WERI-Rb-1 (cell line): ENCODE measurements around the gene SEPTIN1.

ENCODE experiments used
- DNase-seq: peaks from one replicate; pipeline ENCODE4 v3.0.0-alpha.2; 2020
- H3K27ac ChIP-seq: fragments of 250-450 bp; sonication (Bioruptor Pico); 2 replicates; pipeline ENCODE4 v1.5.1; 2020; ENCODE audit warnings: mild to moderate bottlenecking, moderate library complexity
- H3K27me3 ChIP-seq: fragments of 250-450 bp; sonication (Bioruptor Pico); 2 replicates; pipeline ENCODE4 v1.5.1; 2021; ENCODE audit warnings: mild to moderate bottlenecking, low read depth, moderate library complexity; ENCODE audit not compliant: insufficient read depth, severe bottlenecking
- H3K36me3 ChIP-seq: fragments of 250-450 bp; sonication (Bioruptor Pico); 2 replicates; pipeline ENCODE4 v1.5.1; 2020; ENCODE audit warnings: mild to moderate bottlenecking, moderate library complexity
- H3K4me3 ChIP-seq: 2 replicates; pipeline ENCODE4 v1.5.1; 2011; ENCODE audit warnings: low read depth, mild to moderate bottlenecking, control low read depth, low read length
- H3K9me3 ChIP-seq: fragments of 250-450 bp; sonication (Bioruptor Pico); 2 replicates; pipeline ENCODE4 v1.5.1; 2021; ENCODE audit warnings: mild to moderate bottlenecking, moderate library complexity; ENCODE audit not compliant: severe bottlenecking
- CTCF ChIP-seq: IDR thresholded peaks from 2 replicates; pipeline ENCODE4 v1.5.1; 2011; ENCODE audit warnings: low read depth, mild to moderate bottlenecking, control low read depth, inconsistent platforms, low read length

The SEPTIN1 gene

GRCh38 chr16:30406795-30407101 lies 24.4 kb upstream of the SEPTIN1 start:
- DNase-seq, result no peak
- no peak for TF ChIP-seq CTCF
- Histone ChIP-seq H3K36me3 (peaks cover 16% of the 10 kb centered on the region), H3K4me3 (peak overlapping the region; percentile 90), H3K27me3 (no peaks in the 10 kb centered on the region), H3K9me3 (no peaks in the 10 kb centered on the region), H3K27ac (peak overlapping the region; percentile 79)

GRCh38 chr16:30401768-30402425 lies 19.5 kb upstream of the SEPTIN1 start:
- Histone ChIP-seq H3K27ac (peak overlapping the region; percentile 16; the same call in 1 of the 2 replicates), H3K4me3 (no peak overlapping the region), H3K9me3 (no peaks in the 10 kb centered on the region), H3K27me3 (no peaks in the 10 kb centered on the region), H3K36me3 (peaks cover 27% of the 10 kb centered on the region)
- DNase-seq, result no peak
- TF ChIP-seq CTCF, result no peak

GRCh38 chr16:30399435-30400186 lies 17.2 kb upstream of the SEPTIN1 start:
- Histone ChIP-seq H3K27me3 (no peaks in the 10 kb centered on the region), H3K36me3 (peaks cover 29% of the 10 kb centered on the region), H3K4me3 (peak overlapping the region; percentile 45), H3K27ac (peak overlapping the region; percentile 89), H3K9me3 (no peaks in the 10 kb centered on the region)
- TF ChIP-seq CTCF, result no peak
- DNase-seq, result no peak

GRCh38 chr16:30398661-30399434 lies 16.5 kb upstream of the SEPTIN1 start:
- Histone ChIP-seq H3K9me3 (no peaks in the 10 kb centered on the region), H3K36me3 (peaks cover 29% of the 10 kb centered on the region), H3K4me3 (no peak overlapping the region), H3K27me3 (no peaks in the 10 kb centered on the region), H3K27ac (no peak overlapping the region)
- TF ChIP-seq CTCF, result no peak
- DNase-seq, result no peak

- no peak overlapping the region for H3K27ac ChIP-seq
- no peak for TF ChIP-seq CTCF
These were observed 15.7 kb upstream of the SEPTIN1 start for GRCh38 chr16:30397776-30398660.

More at GRCh38 chr16:30397776-30398660, 15.7 kb upstream of the SEPTIN1 start:
- no peaks in the 10 kb centered on the region for H3K27me3 ChIP-seq
- no peaks in the 10 kb centered on the region for H3K9me3 ChIP-seq
- no peak overlapping the region for H3K4me3 ChIP-seq
- peaks cover 29% of the 10 kb centered on the region for H3K36me3 ChIP-seq
- no peak for DNase-seq
